Naive B cell (primary cell): Measurements from ENCODE around the gene TRAPPC2L. TPM values are rescaled to one million over a fixed set of nuclear protein-coding genes. Genes with fewer than 3 reads are reported as not detected.

ENCODE experiments used
- ATAC-seq, 2 donors: fragments of 150-1000 bp; cut with Tn5 transposase; 2 replicates each; pipeline ENCODE4 v1.10.0; 2021; ENCODE audit warnings: low read depth in 2 of 2, mild to moderate bottlenecking in 2 of 2, moderate library complexity in 2 of 2
- DNase-seq: peaks from one replicate; pipeline ENCODE4 v3.0.0; 2022
- H3K27ac Mint-ChIP-seq, 6 donors: one replicate each; pipeline ENCODE4 v1.8.0; 2020 to 2022; ENCODE audit warnings: mild to moderate bottlenecking in 6 of 6, mixed read lengths in 6 of 6, moderate library complexity in 5 of 6, inconsistent platforms in 2 of 6
- H3K27me3 Mint-ChIP-seq, 3 donors: one replicate each; pipeline ENCODE4 v1.8.0; 2021 to 2022; ENCODE audit warnings: mixed read lengths in 3 of 3, mild to moderate bottlenecking in 1 of 3
- H3K36me3 Mint-ChIP-seq, 2 donors: one replicate each; pipeline ENCODE4 v1.8.0; 2020 to 2022; ENCODE audit warnings: mixed read lengths in 2 of 2, inconsistent platforms in 1 of 2, mild to moderate bottlenecking in 1 of 2
- H3K4me1 Mint-ChIP-seq, 3 donors: one replicate each; pipeline ENCODE4 v1.8.0; 2020 to 2022; ENCODE audit warnings: mixed read lengths in 3 of 3, inconsistent platforms in 1 of 3, mild to moderate bottlenecking in 1 of 3, moderate library complexity in 1 of 3
- H3K4me3 Mint-ChIP-seq, 8 donors: one replicate each; pipeline ENCODE4 v1.8.0; 2020 to 2022; ENCODE audit warnings: mild to moderate bottlenecking in 8 of 8, mixed read lengths in 8 of 8, moderate library complexity in 8 of 8, inconsistent platforms in 2 of 8
- H3K9me3 Mint-ChIP-seq, 7 donors: one replicate each; pipeline ENCODE4 v1.8.0; 2020 to 2022; ENCODE audit warnings: mixed read lengths in 7 of 7, mild to moderate bottlenecking in 5 of 7, inconsistent platforms in 2 of 7, moderate library complexity in 1 of 7
- polyA plus RNA-seq, 6 donors: library from polyadenylated mRNA; unstranded; fragments of 300-500 nt; fragmentation: Illumina TruSeq; gene quantifications; one replicate each; pipeline ENCODE4 v1.2.3, GENCODE V29; 2021; ENCODE audit warnings: low read depth in 6 of 6

Gene TRAPPC2L
- polyA plus RNA-seq, 6 donors from 2014 or later = 87.3 to 100 (median 90.9) TPM

- no peaks in the 10 kb centered on the region for H3K36me3 Mint-ChIP-seq
- no peak for DNase-seq
- H3K4me3 Mint-ChIP-seq = no peak overlapping the region
- no peaks in the 10 kb centered on the region for H3K9me3 Mint-ChIP-seq
- ATAC-seq = no peak
- peaks cover 7 to 26% (median 16%) of the 10 kb centered on the region in 3 donors for H3K4me1 Mint-ChIP-seq
- no peak overlapping the region for H3K27ac Mint-ChIP-seq
- no peaks in the 10 kb centered on the region for H3K27me3 Mint-ChIP-seq
Observed at GRCh38 chr16:88904676-88905365, 47.9 kb downstream of the TRAPPC2L start.

- no peak for DNase-seq
- Mint-ChIP-seq H3K4me3 (no peak overlapping the region), H3K27me3 (no peaks in the 10 kb centered on the region)
Observed at GRCh38 chr16:88905563-88905962, 48.6 kb downstream of the TRAPPC2L start.

DNA sequence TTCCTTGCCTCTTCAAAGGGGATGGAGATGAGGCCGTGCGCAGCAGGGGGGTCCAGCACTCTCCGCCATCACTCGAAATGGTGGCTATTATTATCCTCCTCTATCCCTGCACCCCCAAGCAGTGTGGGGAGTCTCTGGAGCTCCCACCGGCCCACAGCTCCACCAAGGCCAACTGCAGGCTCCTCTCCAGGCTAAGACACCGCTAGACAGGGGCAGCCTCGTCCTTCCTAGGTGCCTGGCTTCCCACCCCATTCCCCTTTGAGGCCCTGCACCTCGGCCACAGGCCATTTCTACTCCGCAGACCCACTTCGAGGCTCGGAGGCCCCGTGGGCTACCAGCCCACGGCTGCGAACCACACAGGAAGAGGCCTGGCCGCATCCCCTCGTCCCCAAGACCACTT lies 49.1 kb downstream of the TRAPPC2L start:
- Mint-ChIP-seq H3K27ac (peak overlapping the region in 1 of 6 donors; percentile 20), H3K4me3 (no peak overlapping the region), H3K9me3 (no peaks in the 10 kb centered on the region), H3K27me3 (no peaks in the 10 kb centered on the region), H3K36me3 (no peaks in the 10 kb centered on the region), H3K4me1 (peaks cover 10 to 34% (median 23%) of the 10 kb centered on the region in 3 donors)
- ATAC-seq (no peak), DNase-seq (no peak)

More at GRCh38 chr16:88905563-88905962, 48.6 kb downstream of the TRAPPC2L start:
- Mint-ChIP-seq H3K4me1 (peaks cover 9 to 33% (median 21%) of the 10 kb centered on the region in 3 donors), H3K36me3 (no peaks in the 10 kb centered on the region), H3K9me3 (no peaks in the 10 kb centered on the region), H3K27ac (peak overlapping the region in 1 of 6 donors; percentile 56)
- ATAC-seq = peak; percentile 40 to 43

DNA sequence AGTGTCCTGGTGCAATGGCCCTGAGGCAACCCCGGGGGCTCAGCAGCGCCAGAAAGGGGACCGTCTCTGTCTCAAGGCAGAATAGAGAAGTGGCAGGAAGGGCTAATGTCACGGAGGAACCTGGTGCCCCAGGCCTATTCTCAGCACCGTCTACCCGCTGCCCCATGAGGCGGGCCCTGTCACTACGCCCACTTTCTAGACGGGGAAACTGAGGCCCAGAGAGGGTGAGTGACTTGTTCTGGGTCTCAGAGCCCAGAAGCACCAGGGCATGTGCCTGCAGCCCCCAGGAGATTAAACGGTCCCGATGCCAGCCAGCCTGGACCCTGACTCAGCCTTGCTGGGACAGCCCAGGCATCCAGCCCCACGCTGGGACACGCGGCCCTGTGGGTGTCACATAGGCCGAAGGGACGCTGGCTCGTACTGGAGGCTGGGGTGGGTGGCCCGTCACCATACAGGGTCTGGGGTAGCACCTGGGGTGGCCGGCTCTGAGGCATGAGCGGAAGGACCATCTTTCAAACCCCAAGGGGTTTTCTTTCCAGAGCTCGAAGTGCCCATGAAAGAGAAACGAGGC lies 49.7 kb downstream of the TRAPPC2L start:
- Mint-ChIP-seq H3K9me3 (no peaks in the 10 kb centered on the region), H3K27ac (peak overlapping the region in 1 of 6 donors; percentile 20), H3K27me3 (no peaks in the 10 kb centered on the region), H3K4me1 (peaks cover 16 to 40% (median 28%) of the 10 kb centered on the region in 3 donors), H3K4me3 (no peak overlapping the region), H3K36me3 (no peaks in the 10 kb centered on the region)
- DNase-seq = no peak
- ATAC-seq = no peak

DNA sequence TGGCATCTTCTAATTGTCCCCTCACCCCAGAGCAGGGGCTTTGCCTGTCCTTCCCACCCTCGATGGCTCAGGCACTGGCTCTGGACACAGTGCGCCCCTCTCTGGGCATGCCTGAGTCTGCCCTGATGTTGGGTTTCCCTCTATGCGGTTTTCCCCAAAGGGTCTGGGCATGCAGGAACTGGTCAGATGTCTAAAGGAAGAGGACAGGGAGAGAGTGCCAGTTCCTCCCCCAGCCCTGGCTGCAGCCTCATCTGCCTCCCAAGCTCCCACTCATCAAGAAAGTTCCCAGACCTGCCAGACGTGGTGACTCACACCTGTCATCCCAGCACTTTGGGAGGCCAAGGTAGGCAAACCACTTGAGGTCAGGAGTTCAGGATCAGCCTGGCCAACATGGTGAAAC lies 50.8 kb downstream of the TRAPPC2L start:
- peaks cover 22 to 46% (median 35%) of the 10 kb centered on the region in 3 donors for H3K4me1 Mint-ChIP-seq
- ATAC-seq = no peak
- no peaks in the 10 kb centered on the region for H3K36me3 Mint-ChIP-seq
- peak overlapping the region in 2 of 6 donors; percentile 30 to 42 for H3K27ac Mint-ChIP-seq
- no peak overlapping the region for H3K4me3 Mint-ChIP-seq
- no peaks in the 10 kb centered on the region for H3K27me3 Mint-ChIP-seq
- no peak for DNase-seq
- no peaks in the 10 kb centered on the region for H3K9me3 Mint-ChIP-seq

- peaks cover 22 to 42% (median 35%) of the 10 kb centered on the region in 3 donors for H3K4me1 Mint-ChIP-seq
- no peaks in the 10 kb centered on the region for H3K9me3 Mint-ChIP-seq
- H3K36me3 Mint-ChIP-seq = no peaks in the 10 kb centered on the region
- H3K27ac Mint-ChIP-seq = peak overlapping the region in 1 of 6 donors; percentile 42
- DNase-seq = no peak
- ATAC-seq = no peak
- H3K4me3 Mint-ChIP-seq = no peak overlapping the region
- H3K27me3 Mint-ChIP-seq = no peaks in the 10 kb centered on the region
Observed at GRCh38 chr16:88908307-88908706, 51.4 kb downstream of the TRAPPC2L start.

DNA sequence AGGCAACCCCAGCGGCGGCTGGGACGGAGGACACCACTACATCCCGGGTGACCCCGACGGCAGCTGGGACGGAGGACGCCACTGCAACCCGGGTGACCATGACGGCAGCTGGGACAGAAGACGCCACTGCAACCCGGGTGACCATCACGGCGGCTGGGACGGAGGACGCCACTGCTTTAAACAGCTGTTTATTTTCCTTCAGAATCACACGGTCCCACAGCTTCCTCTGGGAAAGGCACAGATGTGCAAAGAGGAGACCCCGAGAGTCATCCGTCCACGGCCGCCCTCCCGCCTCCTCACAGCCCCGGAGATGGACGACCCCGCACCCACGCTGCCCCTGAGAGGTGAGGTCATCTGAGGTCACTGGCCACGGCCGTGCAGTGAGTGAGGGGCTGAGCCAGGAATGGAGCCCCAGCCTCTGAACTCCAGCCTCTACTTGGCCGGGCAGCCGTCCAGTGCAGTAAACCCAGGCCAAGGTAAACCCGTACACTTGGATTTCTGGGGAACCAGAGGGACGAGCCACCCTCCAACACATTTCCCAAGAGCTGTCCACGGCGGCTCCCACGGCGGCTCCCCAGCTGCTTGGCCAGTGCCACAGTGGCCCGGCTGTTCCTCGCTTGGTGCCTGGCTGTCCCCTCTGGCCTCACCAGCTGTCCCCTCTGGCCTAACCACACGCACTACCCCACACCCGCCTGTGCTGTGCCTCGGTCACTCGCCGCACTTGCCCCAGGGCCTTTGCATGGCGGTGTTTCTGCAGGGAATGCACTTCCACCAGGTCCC lies 52.7 kb downstream of the TRAPPC2L start:
- Mint-ChIP-seq H3K4me1 (peaks cover 32 to 51% (median 39%) of the 10 kb centered on the region in 3 donors), H3K4me3 (no peak overlapping the region), H3K27me3 (no peaks in the 10 kb centered on the region), H3K36me3 (no peaks in the 10 kb centered on the region), H3K27ac (peak overlapping the region in 2 of 6 donors; percentile 60 to 91), H3K9me3 (no peaks in the 10 kb centered on the region)
- no peak for ATAC-seq
- no peak for DNase-seq

GRCh38 chr16:88910284-88911135 lies 53.6 kb downstream of the TRAPPC2L start:
- no peaks in the 10 kb centered on the region for H3K9me3 Mint-ChIP-seq
- H3K27ac Mint-ChIP-seq = peak overlapping the region; percentile 80 to 96 (median 91)
- H3K36me3 Mint-ChIP-seq = no peaks in the 10 kb centered on the region
- no peaks in the 10 kb centered on the region for H3K27me3 Mint-ChIP-seq
- peaks cover 32 to 46% (median 33%) of the 10 kb centered on the region in 3 donors for H3K4me1 Mint-ChIP-seq
- H3K4me3 Mint-ChIP-seq = peak overlapping the region in 3 of 8 donors; percentile 24 to 61 (median 24)
- peak in 1 of 2 donors; percentile 19 for ATAC-seq
- no peak for DNase-seq

DNA sequence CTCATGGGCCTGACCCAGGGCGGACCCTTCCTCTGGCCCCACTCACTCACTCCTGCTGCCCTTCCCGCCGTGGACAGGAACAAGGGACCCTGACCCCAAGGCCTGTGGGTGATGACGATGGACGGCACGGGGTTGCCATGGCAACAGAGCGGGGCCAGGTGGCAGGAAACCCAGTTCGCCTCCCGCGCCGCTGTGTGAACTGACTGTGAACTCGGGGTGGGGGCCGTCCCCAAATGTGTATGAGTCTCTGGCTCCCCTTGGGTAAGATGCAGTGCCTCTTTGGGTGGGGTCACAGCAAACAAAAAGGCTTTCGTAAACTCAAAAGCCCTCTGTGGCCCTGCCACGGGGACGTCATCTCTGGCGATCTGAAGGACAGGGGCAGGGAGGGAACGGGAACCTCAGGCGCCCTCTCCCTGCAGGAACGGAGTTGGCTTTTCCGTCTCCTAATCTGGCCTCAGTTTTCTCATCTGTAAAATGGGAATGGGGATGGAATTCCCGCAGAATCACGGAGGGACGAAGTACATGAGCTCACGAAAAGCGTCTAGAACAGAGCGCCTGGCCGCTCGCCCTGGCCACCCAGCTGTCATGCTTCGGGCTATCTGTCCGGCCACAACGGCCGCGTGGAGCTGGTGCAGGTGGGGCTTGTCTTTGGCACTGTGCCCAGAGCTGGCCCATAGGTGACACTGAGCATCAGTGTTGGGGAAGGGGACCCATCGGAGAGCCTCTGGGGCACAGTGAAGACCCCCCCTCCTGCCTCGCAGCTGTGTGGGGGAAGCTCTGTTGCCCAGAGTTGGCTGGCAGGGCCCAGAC lies 54.4 kb downstream of the TRAPPC2L start:
- Mint-ChIP-seq H3K4me1 (peaks cover 34 to 47% (median 35%) of the 10 kb centered on the region in 3 donors), H3K36me3 (no peaks in the 10 kb centered on the region)

GRCh38 chr16:88911946-88912310 lies 55.0 kb downstream of the TRAPPC2L start:
- no peaks in the 10 kb centered on the region for H3K36me3 Mint-ChIP-seq
- peak overlapping the region in 1 of 8 donors; percentile 37 for H3K4me3 Mint-ChIP-seq
- no peaks in the 10 kb centered on the region for H3K27me3 Mint-ChIP-seq
- peaks cover 35 to 49% (median 39%) of the 10 kb centered on the region in 3 donors for H3K4me1 Mint-ChIP-seq
- peak overlapping the region in 2 of 6 donors; percentile 93 to 96 for H3K27ac Mint-ChIP-seq
- ATAC-seq = no peak
- no peaks in the 10 kb centered on the region for H3K9me3 Mint-ChIP-seq
- no peak for DNase-seq

More for the DNA sequence above, 54.4 kb downstream of the TRAPPC2L start:
- peak overlapping the region; percentile 70 to 96 (median 90) for H3K27ac Mint-ChIP-seq
- DNase-seq (peak; percentile 69), ATAC-seq (peak; percentile 77 to 82)
- no peaks in the 10 kb centered on the region for H3K9me3 Mint-ChIP-seq
- H3K27me3 Mint-ChIP-seq = no peaks in the 10 kb centered on the region
- peak overlapping the region in 5 of 8 donors; percentile 24 to 61 (median 35) for H3K4me3 Mint-ChIP-seq
